ENCODE results near the gene OPRL1.

- TF ChIP-seq GATA3 (IDR thresholded peaks at IDR 0.05; ENCODE audit: low read depth, low read length) (no peak), GATA2 (IDR thresholded peaks at IDR 0.05; ENCODE audit: low read depth, low read length) (no peak)
Measured at GRCh38 chr20:64083378-64083803, 3.5 kb downstream of the OPRL1 start.

Data from SH-SY5Y (cell line).